PC-9 (cell line): Measurements from ENCODE around the gene CNTN4. TPM values are rescaled to one million over a fixed set of nuclear protein-coding genes. Genes with fewer than 3 reads are reported as not detected.

Experiments used
- BruUV-seq: library from RNA; stranded (reverse); fragments of 400-500 nt; replicated peaks from 2 replicates; lab custom pipeline; 2021; lab: Mats Ljungman, UMichigan
- CTCF ChIA-PET: fragments of 300-600 bp; sonication (Branson Sonifier 250); formaldehyde crosslinking; loops from one replicate; lab custom pipeline; 2022; ENCODE audit warnings: antibody characterized with exemption; lab: Charles Lee
- POLR2A ChIA-PET: fragments of 300-600 bp; sonication (Branson Sonifier 250); formaldehyde crosslinking; loops from one replicate; lab custom pipeline; 2022; ENCODE audit warnings: antibody characterized with exemption; ENCODE audit not compliant: unreplicated experiment; lab: Charles Lee
- DNase-seq, 2 experiments: peaks; one replicate each; pipeline versions ENCODE4 v3.0.0 to v3.0.0-alpha.2; 2015 to 2022; ENCODE audit warnings: mixed read lengths in 1 of 2
- H2AFZ ChIP-seq: fragments of 200-600 bp; sonication (generic); 2 replicates; pipeline ENCODE4 v1.8.1; 2017; ENCODE audit warnings: antibody characterized with exemption
- H3F3A ChIP-seq: fragments of 200-600 bp; sonication (generic); 2 replicates; pipeline ENCODE4 v1.8.1; 2017; ENCODE audit warnings: antibody characterized with exemption, mild to moderate bottlenecking, low read depth; ENCODE audit not compliant: insufficient read depth
- H3K27ac ChIP-seq: fragments of 200-600 bp; sonication (generic); 2 replicates; pipeline ENCODE4 v1.6.1; 2016; ENCODE audit warnings: mixed run types
- H3K27me3 ChIP-seq: fragments of 200-600 bp; sonication (generic); 2 replicates; pipeline ENCODE4 v1.6.1; 2016; ENCODE audit warnings: low read depth, mixed run types; ENCODE audit not compliant: insufficient read depth
- H3K36me3 ChIP-seq: fragments of 200-600 bp; sonication (generic); 2 replicates; pipeline ENCODE4 v1.6.1; 2016; ENCODE audit warnings: low read depth, mixed run types
- H3K4me1 ChIP-seq: fragments of 200-600 bp; sonication (generic); replicated peaks from 2 replicates; pipeline ENCODE4 v1.6.1; 2016; ENCODE audit warnings: mixed run types; ENCODE audit not compliant: insufficient read depth
- H3K4me2 ChIP-seq: fragments of 200-600 bp; sonication (generic); 2 replicates; pipeline ENCODE4 v1.6.1; 2017; ENCODE audit warnings: mixed run types
- H3K4me3 ChIP-seq: fragments of 200-600 bp; sonication (generic); 2 replicates; pipeline ENCODE4 v1.6.1; 2016; ENCODE audit warnings: mixed run types
- H3K79me2 ChIP-seq: fragments of 200-600 bp; sonication (generic); 2 replicates; pipeline ENCODE4 v1.6.1; 2017; ENCODE audit warnings: low read depth, mixed run types
- H3K9me2 ChIP-seq: fragments of 200-600 bp; sonication (generic); 2 replicates; pipeline ENCODE4 v1.8.1; 2017; ENCODE audit warnings: mild to moderate bottlenecking; ENCODE audit not compliant: insufficient read depth
- H3K9me3 ChIP-seq: fragments of 200-600 bp; sonication (generic); 2 replicates; pipeline ENCODE4 v1.8.1; 2016; ENCODE audit warnings: low read depth; ENCODE audit not compliant: insufficient read depth
- H4K20me1 ChIP-seq: fragments of 200-600 bp; sonication (generic); 2 replicates; pipeline ENCODE4 v1.8.1; 2017; ENCODE audit not compliant: insufficient read depth
- EZH2 ChIP-seq: fragments of 200-600 bp; sonication (generic); IDR thresholded peaks from 2 replicates; pipeline ENCODE4 v1.8.0; 2017; ENCODE audit warnings: antibody characterized with exemption, low read depth
- intact Hi-C: fragments of 100-400 bp; cut with micrococcal nuclease; formaldehyde crosslinking; loops from one replicate; pipeline ENCODE4 v1.10.0; 2022; ENCODE audit not compliant: unreplicated experiment
- total RNA-seq: library from RNA; stranded (reverse); gene quantifications from 2 replicates; pipeline ENCODE4 v1.2.3, GENCODE V29; 2021
- TF ChIP-seq, protein P1 (sequence below): fragments of 200-600 bp; sonication (generic); conservative IDR thresholded peaks from 2 replicates; pipeline ENCODE4 v1.6.1; 2017; ENCODE audit warnings: mixed run types, antibody characterized with exemption, mild to moderate bottlenecking, moderate library complexity

The CNTN4 gene
- total RNA-seq, 1 experiment from 2014 or later, result not detected

DNA sequence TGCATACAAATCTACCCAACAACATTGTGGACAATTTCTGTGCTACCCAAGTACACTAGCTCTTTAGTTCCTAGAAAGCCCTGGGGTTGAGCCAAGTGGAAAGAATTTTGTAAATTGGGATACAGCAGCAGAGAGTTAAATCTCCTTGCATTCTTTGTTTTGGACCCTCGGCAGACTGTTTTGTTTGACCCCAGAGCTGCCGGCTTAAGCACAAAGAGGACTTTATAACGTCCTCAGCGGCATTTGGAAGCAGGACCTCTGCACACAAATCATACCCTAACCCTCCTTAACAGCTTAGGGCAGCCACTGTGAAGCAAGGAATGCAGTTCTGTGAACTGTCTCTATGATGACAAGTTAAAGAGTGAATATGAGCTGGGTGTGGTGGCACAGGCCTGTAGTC is 415.3 kb downstream of the CNTN4 start:
- no peak overlapping the region for H3K4me3 ChIP-seq
- H2AFZ ChIP-seq, result no peak overlapping the region
- H3K9me2 ChIP-seq, result no peaks in the 10 kb centered on the region
- BruUV-seq, result no TSS peak
- H3K27me3 ChIP-seq, result no peaks in the 10 kb centered on the region
- no peaks in the 10 kb centered on the region for H4K20me1 ChIP-seq
- CTCF ChIA-PET, result no interaction called here
- intact Hi-C loops, result no loop called here
- no peaks in the 10 kb centered on the region for H3K9me3 ChIP-seq
- H3K36me3 ChIP-seq, result no peaks in the 10 kb centered on the region
- DNase-seq, result no peak
- no peaks in the 10 kb centered on the region for H3K4me1 ChIP-seq
- H3K79me2 ChIP-seq, result no peaks in the 10 kb centered on the region
- no peak overlapping the region for H3K4me2 ChIP-seq
- TF ChIP-seq EZH2, result no peak
- TF ChIP-seq, protein P1, sequence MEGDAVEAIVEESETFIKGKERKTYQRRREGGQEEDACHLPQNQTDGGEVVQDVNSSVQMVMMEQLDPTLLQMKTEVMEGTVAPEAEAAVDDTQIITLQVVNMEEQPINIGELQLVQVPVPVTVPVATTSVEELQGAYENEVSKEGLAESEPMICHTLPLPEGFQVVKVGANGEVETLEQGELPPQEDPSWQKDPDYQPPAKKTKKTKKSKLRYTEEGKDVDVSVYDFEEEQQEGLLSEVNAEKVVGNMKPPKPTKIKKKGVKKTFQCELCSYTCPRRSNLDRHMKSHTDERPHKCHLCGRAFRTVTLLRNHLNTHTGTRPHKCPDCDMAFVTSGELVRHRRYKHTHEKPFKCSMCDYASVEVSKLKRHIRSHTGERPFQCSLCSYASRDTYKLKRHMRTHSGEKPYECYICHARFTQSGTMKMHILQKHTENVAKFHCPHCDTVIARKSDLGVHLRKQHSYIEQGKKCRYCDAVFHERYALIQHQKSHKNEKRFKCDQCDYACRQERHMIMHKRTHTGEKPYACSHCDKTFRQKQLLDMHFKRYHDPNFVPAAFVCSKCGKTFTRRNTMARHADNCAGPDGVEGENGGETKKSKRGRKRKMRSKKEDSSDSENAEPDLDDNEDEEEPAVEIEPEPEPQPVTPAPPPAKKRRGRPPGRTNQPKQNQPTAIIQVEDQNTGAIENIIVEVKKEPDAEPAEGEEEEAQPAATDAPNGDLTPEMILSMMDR, result no peak
- H3F3A ChIP-seq, result no peaks in the 10 kb centered on the region
- no peak overlapping the region for H3K27ac ChIP-seq
- POLR2A ChIA-PET, result no interaction called here

DNA sequence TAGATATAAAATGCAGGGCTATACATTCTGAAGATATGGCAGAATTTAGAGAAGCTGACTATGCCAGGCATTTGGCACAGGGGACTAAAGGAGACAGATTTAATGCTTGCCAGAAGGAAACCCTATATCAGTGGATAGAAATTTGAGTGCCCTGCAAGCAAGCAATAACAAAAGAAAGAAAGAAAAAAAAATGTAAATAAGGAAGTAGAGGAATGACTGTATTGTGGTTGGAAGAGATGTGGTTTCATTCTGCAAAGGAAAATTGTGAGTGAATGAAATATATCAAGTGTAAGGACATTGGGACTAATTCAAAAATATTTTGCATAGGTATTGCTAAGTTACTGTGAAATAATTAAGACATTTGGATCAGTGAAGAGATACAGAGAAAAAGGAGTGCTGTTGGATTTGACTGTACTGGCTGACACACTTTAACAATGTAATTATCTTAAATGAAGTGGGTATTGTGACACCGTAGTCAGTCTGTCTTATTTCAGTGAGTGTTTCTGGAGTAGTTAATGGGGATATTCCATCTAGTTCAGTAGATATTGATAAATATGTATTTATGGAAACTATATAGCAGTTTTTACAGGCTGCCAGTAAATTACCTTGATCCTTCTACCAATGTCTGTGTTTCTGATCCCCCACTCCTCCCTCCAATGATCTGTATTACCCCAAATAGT is 418.2 kb downstream of the CNTN4 start:
- Histone ChIP-seq H3K4me3 (no peak overlapping the region), H3K27me3 (no peaks in the 10 kb centered on the region), H2AFZ (no peak overlapping the region), H3K9me3 (no peaks in the 10 kb centered on the region), H3F3A (no peaks in the 10 kb centered on the region), H4K20me1 (no peaks in the 10 kb centered on the region), H3K4me1 (no peaks in the 10 kb centered on the region), H3K27ac (no peak overlapping the region), H3K79me2 (no peaks in the 10 kb centered on the region), H3K4me2 (no peak overlapping the region), H3K9me2 (no peaks in the 10 kb centered on the region), H3K36me3 (no peaks in the 10 kb centered on the region)
- POLR2A ChIA-PET, result no interaction called here
- no TSS peak for BruUV-seq
- CTCF ChIA-PET, result no interaction called here
- DNase-seq, result no peak
- no peak for TF ChIP-seq EZH2
- TF ChIP-seq, protein P1, result no peak
- intact Hi-C loops, result no loop called here

DNA sequence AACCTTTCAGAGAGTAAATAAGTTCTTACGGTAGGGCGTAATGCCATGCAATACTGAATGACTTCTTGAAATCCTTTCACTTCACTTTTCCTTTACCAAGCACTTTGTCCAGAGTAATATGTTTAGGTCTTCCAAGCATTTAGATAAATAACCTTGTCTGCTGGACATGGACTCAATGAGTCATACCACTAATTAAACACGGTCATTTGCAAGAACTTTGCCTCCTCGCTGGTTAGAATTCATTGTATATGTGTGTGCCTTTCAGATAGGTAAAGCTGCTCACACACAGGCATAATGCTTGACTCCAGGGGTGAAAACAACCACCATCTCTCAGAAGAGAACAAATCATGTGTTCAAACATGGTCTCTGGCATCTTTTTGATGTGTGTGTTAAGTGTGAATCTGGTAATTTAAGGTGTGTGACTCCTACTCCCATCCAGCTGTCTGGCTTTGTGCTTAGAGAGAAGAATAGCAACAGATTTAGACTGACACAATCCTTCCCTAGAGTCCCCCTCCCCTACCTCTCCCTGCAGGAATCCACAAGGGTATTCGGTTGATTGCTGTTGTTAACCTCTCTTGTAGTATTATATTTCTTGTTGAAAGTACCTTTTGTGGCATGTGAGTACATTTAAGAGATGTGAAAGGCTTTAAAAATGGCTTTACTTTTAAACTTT is 419.0 kb downstream of the CNTN4 start:
- no peak for DNase-seq
- ChIA-PET CTCF (no interaction called here), POLR2A (no interaction called here)
- H3F3A ChIP-seq, result no peaks in the 10 kb centered on the region
- no peaks in the 10 kb centered on the region for H3K36me3 ChIP-seq
- no peaks in the 10 kb centered on the region for H3K4me1 ChIP-seq
- no peaks in the 10 kb centered on the region for H3K27me3 ChIP-seq
- no peak overlapping the region for H3K27ac ChIP-seq
- no peak overlapping the region for H2AFZ ChIP-seq
- H3K79me2 ChIP-seq, result no peaks in the 10 kb centered on the region
- no peak for TF ChIP-seq EZH2
- TF ChIP-seq, protein P1, result no peak
- no peaks in the 10 kb centered on the region for H3K9me2 ChIP-seq
- H3K4me2 ChIP-seq, result no peak overlapping the region
- intact Hi-C loops, result no loop called here
- BruUV-seq, result no TSS peak
- no peaks in the 10 kb centered on the region for H4K20me1 ChIP-seq
- H3K4me3 ChIP-seq, result no peak overlapping the region
- H3K9me3 ChIP-seq, result no peaks in the 10 kb centered on the region
